WTC11 (cell line): ENCODE results near the gene SLC27A4. TPM values are rescaled to one million over a fixed set of nuclear protein-coding genes. Genes with fewer than 3 reads are reported as not detected.

Experiments
- ATAC-seq: fragments of 200-7000 bp; cut with Tn5 transposase; 2 replicates; pipeline ENCODE4 v1.10.0; 2021; ENCODE audit warnings: mild to moderate bottlenecking, moderate library complexity
- CTCF ChIA-PET: fragments of 300-600 bp; sonication (Branson Sonifier 250); formaldehyde crosslinking; loops from one replicate; lab custom pipeline; 2021; ENCODE audit warnings: antibody characterized with exemption; lab: Charles Lee
- POLR2A ChIA-PET: fragments of 350-600 bp; sonication (Branson Sonifier 250); formaldehyde crosslinking; loops from one replicate; lab custom pipeline; 2021; ENCODE audit warnings: antibody characterized with exemption; lab: Charles Lee
- DNase-seq: peaks from one replicate; pipeline ENCODE4 v3.0.0; 2021; ENCODE audit warnings: low spot score
- H3K27ac Mint-ChIP-seq: 2 replicates; pipeline ENCODE4 v1.8.0; 2021; ENCODE audit warnings: mixed read lengths
- H3K27me3 Mint-ChIP-seq: 2 replicates; pipeline ENCODE4 v1.8.0; 2021; ENCODE audit warnings: low read depth, mild to moderate bottlenecking, moderate library complexity, mixed read lengths
- H3K36me3 Mint-ChIP-seq: 2 replicates; pipeline ENCODE4 v1.8.0; 2021; ENCODE audit warnings: mixed read lengths
- H3K4me1 Mint-ChIP-seq: 2 replicates; pipeline ENCODE4 v1.8.0; 2022; ENCODE audit warnings: mixed read lengths
- H3K4me3 Mint-ChIP-seq: 2 replicates; pipeline ENCODE4 v1.8.0; 2021; ENCODE audit warnings: mild to moderate bottlenecking, moderate library complexity, mixed read lengths
- H3K9me3 Mint-ChIP-seq: 2 replicates; pipeline ENCODE4 v1.8.0; 2021; ENCODE audit warnings: mixed read lengths
- AR ChIP-seq: fragments of 250-450 bp; sonication (Bioruptor Pico); IDR thresholded peaks from 2 replicates; pipeline ENCODE4 v1.9.0; 2021; ENCODE audit warnings: mild to moderate bottlenecking
- ARID4B ChIP-seq: sonication (generic); formaldehyde crosslinking; IDR thresholded peaks from 2 replicates; pipeline ENCODE4 v1.8.0; 2023; ENCODE audit warnings: missing genetic modification reagents, mild to moderate bottlenecking, borderline replicate concordance
- CTCF ChIP-seq: fragments of 200-600 bp; IDR thresholded peaks from 2 replicates; pipeline ENCODE4 v1.8.0; 2022; ENCODE audit warnings: antibody characterized with exemption
- FOXK1 ChIP-seq: sonication (generic); formaldehyde crosslinking; IDR thresholded peaks from 2 replicates; pipeline ENCODE4 v1.8.0; 2022; ENCODE audit warnings: mild to moderate bottlenecking, moderate library complexity, missing genetic modification reagents
- FOXP1 ChIP-seq: sonication (generic); formaldehyde crosslinking; IDR thresholded peaks from 2 replicates; pipeline ENCODE4 v1.8.0; 2022; ENCODE audit warnings: missing genetic modification reagents, mild to moderate bottlenecking, moderate library complexity, borderline replicate concordance
- HMGA2 ChIP-seq: fragments of 250-450 bp; sonication (Bioruptor Pico); IDR thresholded peaks from 2 replicates; pipeline ENCODE4 v1.4.0; 2021; ENCODE audit warnings: mild to moderate bottlenecking, moderate library complexity
- NFATC4 ChIP-seq: fragments of 250-450 bp; sonication (Bioruptor Pico); IDR thresholded peaks from 2 replicates; pipeline ENCODE4 v1.9.0; 2021; ENCODE audit warnings: mild to moderate bottlenecking
- RORB ChIP-seq: fragments of 250-450 bp; sonication (Bioruptor Pico); IDR thresholded peaks from 2 replicates; pipeline ENCODE4 v1.9.0; 2021; ENCODE audit warnings: mild to moderate bottlenecking
- ZBTB21 ChIP-seq: sonication (generic); formaldehyde crosslinking; IDR thresholded peaks from 2 replicates; pipeline ENCODE4 v1.8.1; 2023; ENCODE audit warnings: mild to moderate bottlenecking, missing genetic modification reagents, borderline replicate concordance
- ZMAT4 ChIP-seq: fragments of 250-450 bp; sonication (Bioruptor Pico); IDR thresholded peaks from 2 replicates; pipeline ENCODE4 v1.9.0; 2021; ENCODE audit warnings: mild to moderate bottlenecking
- ZNF138 ChIP-seq: sonication (generic); formaldehyde crosslinking; conservative IDR thresholded peaks from 2 replicates; pipeline ENCODE4 v1.8.1; 2022; ENCODE audit warnings: mild to moderate bottlenecking, moderate library complexity, missing genetic modification reagents
- ZNF232 ChIP-seq: sonication (generic); formaldehyde crosslinking; IDR thresholded peaks from 2 replicates; pipeline ENCODE4 v1.8.0; 2022; ENCODE audit warnings: mild to moderate bottlenecking, missing genetic modification reagents
- ZNF416 ChIP-seq: fragments of 250-450 bp; sonication (Bioruptor Pico); IDR thresholded peaks from 2 replicates; pipeline ENCODE4 v1.9.0; 2021; ENCODE audit warnings: mild to moderate bottlenecking, inconsistent platforms
- total RNA-seq: library from RNA; stranded (reverse); gene quantifications from 3 replicates; pipeline ENCODE4 v1.2.3, GENCODE V29; 2021
- TF ChIP-seq, protein P1 (sequence below): sonication (generic); formaldehyde crosslinking; IDR thresholded peaks from 2 replicates; pipeline ENCODE4 v1.8.1; 2023; ENCODE audit warnings: mild to moderate bottlenecking, missing genetic modification reagents
- TF ChIP-seq, protein P2 (sequence below): sonication (generic); formaldehyde crosslinking; IDR thresholded peaks from 2 replicates; pipeline ENCODE4 v1.8.1; 2022; ENCODE audit warnings: mild to moderate bottlenecking, missing genetic modification reagents, moderate library complexity, borderline replicate concordance
- TF ChIP-seq, protein P3 (sequence below): fragments of 250-450 bp; sonication (Bioruptor Pico); IDR thresholded peaks from 2 replicates; pipeline ENCODE4 v1.9.0; 2021; ENCODE audit warnings: moderate library complexity, mild to moderate bottlenecking, inconsistent platforms, borderline replicate concordance

SLC27A4 gene
- total RNA-seq, 1 experiment from 2014 or later, result 23.8 TPM

DNA sequence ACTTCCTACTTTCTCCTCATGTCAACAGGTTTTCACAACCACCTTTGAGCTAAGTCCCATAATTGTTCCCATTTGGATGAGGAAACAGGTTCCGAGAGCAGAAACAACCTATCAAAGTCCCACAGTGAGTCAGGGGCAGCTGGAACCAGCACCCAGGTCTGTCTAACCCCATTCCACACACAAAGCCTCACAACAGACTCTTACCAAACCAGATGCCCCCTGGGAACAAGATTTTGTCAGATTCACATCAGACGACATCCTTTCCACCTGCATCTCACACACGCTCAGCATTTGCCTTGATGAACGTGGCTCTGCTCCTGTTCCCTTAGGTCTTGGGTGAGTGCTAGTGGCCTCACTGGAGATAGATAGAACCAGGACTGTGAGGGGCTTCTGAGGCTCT lies 47.2 kb upstream of the SLC27A4 start (continued):
- TF ChIP-seq ARID4B (CRISPR knock-in tag), result no peak
- no peak for TF ChIP-seq RORB (CRISPR knock-in tag)
- no peak for TF ChIP-seq NFATC4 (CRISPR knock-in tag)
- TF ChIP-seq, protein P1, sequence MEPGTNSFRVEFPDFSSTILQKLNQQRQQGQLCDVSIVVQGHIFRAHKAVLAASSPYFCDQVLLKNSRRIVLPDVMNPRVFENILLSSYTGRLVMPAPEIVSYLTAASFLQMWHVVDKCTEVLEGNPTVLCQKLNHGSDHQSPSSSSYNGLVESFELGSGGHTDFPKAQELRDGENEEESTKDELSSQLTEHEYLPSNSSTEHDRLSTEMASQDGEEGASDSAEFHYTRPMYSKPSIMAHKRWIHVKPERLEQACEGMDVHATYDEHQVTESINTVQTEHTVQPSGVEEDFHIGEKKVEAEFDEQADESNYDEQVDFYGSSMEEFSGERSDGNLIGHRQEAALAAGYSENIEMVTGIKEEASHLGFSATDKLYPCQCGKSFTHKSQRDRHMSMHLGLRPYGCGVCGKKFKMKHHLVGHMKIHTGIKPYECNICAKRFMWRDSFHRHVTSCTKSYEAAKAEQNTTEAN (CRISPR knock-in tag), result no peak
- TF ChIP-seq ZMAT4 (CRISPR knock-in tag), result no peak

GRCh38 chr9:128294142-128294541 lies 46.2 kb upstream of the SLC27A4 start:
- Mint-ChIP-seq H3K27ac (no peak overlapping the region), H3K9me3 (no peaks in the 10 kb centered on the region), H3K4me1 (no peaks in the 10 kb centered on the region), H3K36me3 (0 out of 2 replicates have a peak, but pooled peaks cover under 1% of the 10 kb centered on the region), H3K27me3 (no peaks in the 10 kb centered on the region), H3K4me3 (no peak overlapping the region)
- TF ChIP-seq, protein P2, sequence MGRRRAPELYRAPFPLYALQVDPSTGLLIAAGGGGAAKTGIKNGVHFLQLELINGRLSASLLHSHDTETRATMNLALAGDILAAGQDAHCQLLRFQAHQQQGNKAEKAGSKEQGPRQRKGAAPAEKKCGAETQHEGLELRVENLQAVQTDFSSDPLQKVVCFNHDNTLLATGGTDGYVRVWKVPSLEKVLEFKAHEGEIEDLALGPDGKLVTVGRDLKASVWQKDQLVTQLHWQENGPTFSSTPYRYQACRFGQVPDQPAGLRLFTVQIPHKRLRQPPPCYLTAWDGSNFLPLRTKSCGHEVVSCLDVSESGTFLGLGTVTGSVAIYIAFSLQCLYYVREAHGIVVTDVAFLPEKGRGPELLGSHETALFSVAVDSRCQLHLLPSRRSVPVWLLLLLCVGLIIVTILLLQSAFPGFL (CRISPR knock-in tag), result no peak
- no peak for TF ChIP-seq ZNF138 (CRISPR knock-in tag)
- TF ChIP-seq AR (CRISPR knock-in tag), result no peak
- TF ChIP-seq, protein P3, sequence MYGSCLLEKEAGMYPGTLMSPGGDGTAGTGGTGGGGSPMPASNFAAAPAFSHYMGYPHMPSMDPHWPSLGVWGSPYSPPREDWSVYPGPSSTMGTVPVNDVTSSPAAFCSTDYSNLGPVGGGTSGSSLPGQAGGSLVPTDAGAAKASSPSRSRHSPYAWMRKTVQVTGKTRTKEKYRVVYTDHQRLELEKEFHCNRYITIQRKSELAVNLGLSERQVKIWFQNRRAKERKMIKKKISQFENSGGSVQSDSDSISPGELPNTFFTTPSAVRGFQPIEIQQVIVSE (CRISPR knock-in tag), result no peak
- TF ChIP-seq FOXK1 (CRISPR knock-in tag), result no peak
- TF ChIP-seq ZBTB21 (CRISPR knock-in tag), result no peak
- no peak for TF ChIP-seq HMGA2 (CRISPR knock-in tag)
- no peak for TF ChIP-seq ZNF232 (CRISPR knock-in tag)
- TF ChIP-seq CTCF, result no peak
- no peak for TF ChIP-seq ZMAT4 (CRISPR knock-in tag)
- TF ChIP-seq ZNF416 (CRISPR knock-in tag), result no peak
- no peak for TF ChIP-seq FOXP1 (CRISPR knock-in tag)
- DNase-seq (no peak), ATAC-seq (no peak)
- CTCF ChIA-PET, result interaction anchor here (0.7 to 3.6 kb wide), 12 partner anchors 11 to 270 kb away, joined by 3 to 49 read pairs (median 8); partner anchors contain the start of genes CERCAM, GOLGA2, SLC27A4 and SWI5
- POLR2A ChIA-PET, result no interaction called here
